ENCODE results near the gene DPP4.

The DPP4 gene

DNA sequence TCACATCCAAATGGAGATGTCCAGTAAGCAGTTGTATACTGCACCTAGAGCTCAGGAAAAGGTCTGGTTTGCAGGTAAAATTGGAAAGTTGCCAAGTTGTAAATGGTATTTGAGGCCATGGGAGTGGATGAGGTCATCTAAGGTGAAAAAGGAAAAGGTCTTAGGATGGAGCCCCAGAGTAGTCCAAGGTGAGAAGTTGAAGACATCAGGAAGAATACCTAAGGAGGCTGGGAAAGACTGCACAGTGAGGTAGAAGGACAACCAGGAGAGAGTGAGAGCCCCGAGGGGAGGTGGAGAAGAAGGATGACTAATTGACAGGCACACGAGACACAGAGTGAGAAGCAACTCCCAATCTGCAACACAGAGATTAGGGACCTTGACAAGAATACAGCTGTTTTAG, 10.7 kb downstream of the DPP4 start:
- no peak for TF ChIP-seq CTCF (IDR thresholded peaks at IDR 0.05; ENCODE audit: control extremely low read depth, extremely low read depth, low read depth, missing control alignments)
- no peak for DNase-seq (ENCODE audit: extremely low spot score)
- POLR2A ChIA-PET = no interaction called here
- CTCF ChIA-PET = interaction anchor here (0.9 kb wide), 1 partner anchor 16 kb away, joined by 3 read pairs; no protein-coding TSS in a partner anchor

- DNase-seq (ENCODE audit: extremely low spot score) = no peak
- no peak for TF ChIP-seq CTCF (IDR thresholded peaks at IDR 0.05; ENCODE audit: control extremely low read depth, extremely low read depth, low read depth, missing control alignments)
- POLR2A ChIA-PET = no interaction called here
- CTCF ChIA-PET = no interaction called here
Measured at GRCh38 chr2:162062559-162062958, 11.5 kb downstream of the DPP4 start.

DNA sequence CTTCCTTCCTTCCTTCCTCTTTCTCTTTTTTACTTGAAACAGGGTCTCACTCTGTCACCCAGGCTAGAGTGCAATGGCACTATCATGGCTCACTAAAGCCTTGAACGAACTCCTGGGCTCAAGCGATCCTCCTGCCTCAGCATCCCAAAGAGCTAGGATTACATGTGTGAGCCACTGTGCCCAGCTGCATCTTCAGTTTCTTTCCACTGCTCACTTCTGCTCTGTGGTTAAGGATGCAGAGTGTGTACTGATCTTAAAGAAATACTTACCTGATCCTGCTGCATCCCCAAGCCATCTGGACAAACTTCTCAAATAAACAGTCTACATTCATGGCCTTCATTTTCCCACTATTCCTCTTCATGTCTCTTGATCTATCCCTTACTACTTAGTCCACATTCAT, 13.0 kb downstream of the DPP4 start:
- ChIA-PET CTCF (interaction anchor here (0.9 to 2.3 kb wide), 4 partner anchors 8 to 20 kb away, joined by 3 to 7 read pairs (median 6); no protein-coding TSS in a partner anchor), POLR2A (interaction anchor here (0.6 kb wide), 1 partner anchor 315 kb away, joined by 6 read pairs; no protein-coding TSS in a partner anchor)
- no peak for DNase-seq (ENCODE audit: extremely low spot score)
- no peak for TF ChIP-seq CTCF (IDR thresholded peaks at IDR 0.05; ENCODE audit: control extremely low read depth, extremely low read depth, low read depth, missing control alignments)

- ChIA-PET CTCF (interaction anchor here (1.8 to 2.3 kb wide), 3 partner anchors 8 to 18 kb away, joined by 6 to 7 read pairs (median 7); no protein-coding TSS in a partner anchor), POLR2A (interaction anchor here (0.6 kb wide), 1 partner anchor 315 kb away, joined by 6 read pairs; no protein-coding TSS in a partner anchor)
- no peak for TF ChIP-seq CTCF (IDR thresholded peaks at IDR 0.05; ENCODE audit: control extremely low read depth, extremely low read depth, low read depth, missing control alignments)
- no peak for DNase-seq (ENCODE audit: extremely low spot score)
Measured at GRCh38 chr2:162060532-162060931, 13.5 kb downstream of the DPP4 start.

DNA sequence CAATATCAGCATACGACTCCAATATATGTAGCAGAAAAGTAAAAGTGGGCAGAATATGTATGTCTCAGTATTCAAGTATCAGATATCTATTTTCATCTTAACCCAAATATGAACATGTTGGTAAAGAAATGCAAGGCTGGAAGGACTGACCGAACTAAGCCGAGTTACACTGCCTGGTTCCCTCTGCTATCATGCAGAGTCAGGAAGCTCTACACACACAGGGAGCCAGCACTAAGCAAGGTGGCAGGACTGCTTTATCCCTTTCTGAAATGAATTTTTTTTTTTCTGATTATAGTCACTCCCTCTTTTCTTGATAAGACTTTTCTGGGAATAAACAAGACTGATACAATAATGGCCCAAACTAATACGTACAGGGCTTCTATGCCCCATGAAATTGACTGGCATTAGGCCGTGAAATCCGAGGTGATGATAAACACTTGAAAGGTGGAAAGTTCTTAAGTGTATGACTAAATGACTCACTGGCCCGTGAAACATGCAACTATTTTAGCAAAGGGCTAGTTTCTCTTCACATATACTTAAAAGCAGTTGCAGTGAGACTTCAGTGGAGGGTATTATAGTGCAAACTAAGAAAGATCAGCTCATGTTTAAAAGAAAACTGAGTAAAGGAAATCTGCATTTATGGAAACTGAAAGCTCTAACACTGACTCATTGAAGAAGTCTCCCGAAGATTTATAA, 14.9 kb downstream of the DPP4 start:
- CTCF ChIA-PET = interaction anchor here (1.4 to 2.3 kb wide), 3 partner anchors 9 to 16 kb away, joined by 4 to 7 read pairs (median 7); no protein-coding TSS in a partner anchor
- DNase-seq (ENCODE audit: extremely low spot score) = peak; percentile 48
- POLR2A ChIA-PET = no interaction called here
- no peak for TF ChIP-seq CTCF (IDR thresholded peaks at IDR 0.05; ENCODE audit: control extremely low read depth, extremely low read depth, low read depth, missing control alignments)

DNA sequence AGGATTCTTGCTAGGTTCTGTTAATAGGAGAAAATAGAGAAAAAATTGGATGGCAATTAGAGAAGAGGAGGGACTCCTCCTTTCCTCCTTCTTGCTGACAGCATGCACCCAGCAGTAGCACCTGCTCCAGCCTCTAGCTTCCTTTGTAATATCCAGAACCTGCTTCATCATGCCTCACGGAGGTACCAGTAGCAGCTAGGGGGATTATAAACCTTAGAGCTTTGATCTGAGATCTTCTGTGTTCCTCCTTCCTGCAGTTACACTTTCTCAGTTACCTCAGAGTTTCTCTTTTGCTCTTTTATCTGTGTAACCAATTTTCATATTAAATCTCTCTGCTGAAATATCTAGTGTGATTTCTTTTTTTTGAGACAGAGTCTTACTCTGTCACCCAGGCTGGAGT, 16.6 kb downstream of the DPP4 start:
- ChIA-PET CTCF (no interaction called here), POLR2A (no interaction called here)
- DNase-seq (ENCODE audit: extremely low spot score) = no peak
- no peak for TF ChIP-seq CTCF (IDR thresholded peaks at IDR 0.05; ENCODE audit: control extremely low read depth, extremely low read depth, low read depth, missing control alignments)

Measured in GM10248 (cell line).